BLaER1 (cell line): ENCODE results near the gene ATP8A2.
A peak's percentile ranks its signal among the peaks of the same experiment; 100 is the strongest.

Experiments used
- H3K27ac ChIP-seq: shearing (Covaris generic); formaldehyde crosslinking; 2 replicates; pipeline ENCODE4 v1.8.1; 2022
- H3K27me3 ChIP-seq: shearing (Covaris generic); formaldehyde crosslinking; 2 replicates; pipeline ENCODE4 v1.8.1; 2022
- H3K36me3 ChIP-seq: shearing (Covaris generic); formaldehyde crosslinking; 2 replicates; pipeline ENCODE4 v1.8.1; 2022
- H3K4me1 ChIP-seq: shearing (Covaris generic); formaldehyde crosslinking; 2 replicates; pipeline ENCODE4 v1.8.1; 2022
- H3K4me2 ChIP-seq: shearing (Covaris generic); formaldehyde crosslinking; 2 replicates; pipeline ENCODE4 v1.8.1; 2022
- H3K4me3 ChIP-seq: shearing (Covaris generic); formaldehyde crosslinking; 2 replicates; pipeline ENCODE4 v1.8.1; 2022
- H3K9ac ChIP-seq: shearing (Covaris generic); formaldehyde crosslinking; 2 replicates; pipeline ENCODE4 v1.8.1; 2022
- H3K9me3 ChIP-seq: shearing (Covaris generic); formaldehyde crosslinking; 2 replicates; pipeline ENCODE4 v1.8.1; 2022
- H4K20me1 ChIP-seq: shearing (Covaris generic); formaldehyde crosslinking; 2 replicates; pipeline ENCODE4 v1.8.1; 2022
- Cebpa-rat ChIP-seq: shearing (Covaris generic); IDR thresholded peaks from 2 replicates; pipeline ENCODE4 v1.8.1; 2022

The ATP8A2 gene

DNA sequence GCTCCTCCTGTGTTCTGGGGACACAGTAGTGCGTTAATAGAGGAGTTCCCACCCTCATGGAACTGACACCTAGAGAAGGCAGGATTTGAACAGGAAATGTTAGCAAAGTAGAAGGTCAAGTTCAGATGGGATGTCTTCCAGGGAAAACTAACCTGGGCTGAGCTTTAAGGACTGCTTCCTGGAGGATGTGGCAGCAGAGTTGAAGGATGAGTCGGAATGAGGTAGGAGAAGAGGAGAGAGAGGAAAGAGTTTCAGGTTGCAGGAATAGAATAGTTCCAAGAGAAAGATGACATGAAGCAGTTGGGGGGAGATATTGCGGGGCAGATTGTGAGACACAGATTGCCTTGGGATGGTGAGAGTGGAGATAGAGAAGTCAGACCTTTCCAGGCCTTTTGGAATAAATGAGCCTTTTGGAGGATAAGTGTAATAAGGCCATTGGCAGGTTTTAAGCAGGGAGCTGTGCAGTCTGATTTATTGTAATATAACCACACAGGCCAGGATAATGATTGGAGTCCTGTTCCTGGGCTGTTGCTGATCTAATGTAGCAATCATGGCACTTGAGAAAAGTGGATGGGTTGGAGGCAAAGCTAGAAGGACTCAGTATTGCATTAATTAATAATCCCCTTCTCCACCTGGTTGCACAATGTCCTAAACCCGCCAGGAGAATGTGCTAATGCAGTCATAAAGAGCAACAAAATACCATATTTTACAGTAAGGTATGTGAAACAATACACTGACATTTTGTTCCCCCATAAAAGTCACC, 474.6 kb downstream of the ATP8A2 start:
- H3K36me3 ChIP-seq, result no peaks in the 10 kb centered on the region
- H3K4me1 ChIP-seq, result peaks cover 39% of the 10 kb centered on the region
- no peak overlapping the region for H3K4me3 ChIP-seq
- H3K27me3 ChIP-seq, result no peaks in the 10 kb centered on the region
- H3K4me2 ChIP-seq, result no peak overlapping the region
- H3K9ac ChIP-seq, result no peak overlapping the region
- TF ChIP-seq Cebpa-rat, result no peak
- H4K20me1 ChIP-seq, result no peaks in the 10 kb centered on the region
- no peak overlapping the region for H3K27ac ChIP-seq
- no peaks in the 10 kb centered on the region for H3K9me3 ChIP-seq

DNA sequence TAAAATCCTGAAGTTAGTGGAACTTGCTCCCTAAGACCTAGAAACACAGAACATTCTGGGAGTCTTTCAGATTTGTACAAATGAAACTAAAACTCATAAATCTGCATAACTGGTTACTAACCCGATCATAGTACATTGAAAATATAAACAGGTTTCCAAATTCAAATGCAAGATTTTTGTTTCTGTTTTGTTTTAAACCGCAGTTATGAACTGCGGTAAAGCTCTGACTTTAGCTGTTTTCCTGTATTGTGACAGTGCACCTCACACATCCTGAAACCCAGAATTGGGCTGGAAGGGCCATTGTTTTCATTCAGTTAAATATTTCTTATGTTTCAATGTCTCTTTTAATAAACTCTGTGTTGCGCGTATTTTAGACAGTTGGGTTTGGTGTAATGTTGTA, 475.4 kb downstream of the ATP8A2 start:
- Histone ChIP-seq H3K4me3 (no peak overlapping the region), H3K9ac (no peak overlapping the region), H3K27me3 (no peaks in the 10 kb centered on the region), H3K4me2 (no peak overlapping the region), H3K27ac (no peak overlapping the region), H3K4me1 (peaks cover 40% of the 10 kb centered on the region), H3K9me3 (no peaks in the 10 kb centered on the region), H3K36me3 (no peaks in the 10 kb centered on the region), H4K20me1 (no peaks in the 10 kb centered on the region)
- no peak for TF ChIP-seq Cebpa-rat

DNA sequence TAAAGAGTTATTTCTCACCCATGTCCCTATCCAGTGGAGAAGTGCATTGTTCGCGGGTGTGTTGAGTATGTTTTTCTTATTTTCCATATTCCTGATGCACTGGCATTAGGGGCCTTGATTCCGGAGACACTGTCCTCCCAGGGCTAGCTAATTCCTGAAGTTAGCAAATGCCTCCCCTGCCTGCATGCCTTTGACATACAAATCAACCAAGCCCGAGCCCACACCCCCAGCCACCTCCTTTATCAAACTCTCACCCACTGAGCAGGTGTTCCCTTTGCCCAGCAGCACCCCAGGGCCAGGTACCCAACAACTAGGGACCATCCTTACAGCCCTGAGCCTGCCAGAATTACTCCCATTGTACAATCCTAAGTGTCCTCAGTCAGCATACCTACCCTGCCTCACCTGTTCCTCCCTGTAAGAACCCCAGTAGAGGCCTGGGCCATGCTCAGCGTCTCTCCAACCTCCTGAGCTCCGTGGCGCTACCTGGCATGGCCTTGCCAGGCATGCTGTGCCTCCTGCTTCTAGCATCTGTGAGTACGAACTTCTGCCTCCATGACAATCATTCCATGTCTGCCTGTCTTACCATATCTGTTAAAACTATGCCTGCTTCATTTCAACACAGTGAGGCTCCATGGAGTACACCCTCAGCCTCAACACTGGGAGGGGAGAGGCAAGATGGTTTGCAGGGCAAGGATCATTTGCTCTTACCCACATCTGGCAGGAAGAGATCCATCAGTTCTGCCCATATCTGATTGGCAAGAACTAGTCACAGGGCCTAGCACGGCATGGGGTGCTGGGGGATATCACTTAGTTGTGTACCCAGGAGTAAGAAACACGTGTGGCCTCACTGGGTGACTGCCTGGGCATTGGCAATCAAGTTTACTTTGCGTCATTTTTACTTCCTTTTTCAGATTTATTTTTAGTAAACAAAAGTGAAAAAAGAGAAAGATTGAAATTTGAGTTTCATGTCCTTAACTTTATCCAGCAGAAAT, 476.2 kb downstream of the ATP8A2 start:
- Histone ChIP-seq H3K9me3 (no peaks in the 10 kb centered on the region), H3K4me1 (peaks cover 40% of the 10 kb centered on the region), H3K27me3 (no peaks in the 10 kb centered on the region), H3K4me2 (peak overlapping the region; percentile 43), H3K36me3 (no peaks in the 10 kb centered on the region), H3K9ac (no peak overlapping the region), H3K27ac (peak overlapping the region; percentile 40; the same call in 1 of the 2 replicates), H3K4me3 (no peak overlapping the region), H4K20me1 (no peaks in the 10 kb centered on the region)
- TF ChIP-seq Cebpa-rat, result no peak

DNA sequence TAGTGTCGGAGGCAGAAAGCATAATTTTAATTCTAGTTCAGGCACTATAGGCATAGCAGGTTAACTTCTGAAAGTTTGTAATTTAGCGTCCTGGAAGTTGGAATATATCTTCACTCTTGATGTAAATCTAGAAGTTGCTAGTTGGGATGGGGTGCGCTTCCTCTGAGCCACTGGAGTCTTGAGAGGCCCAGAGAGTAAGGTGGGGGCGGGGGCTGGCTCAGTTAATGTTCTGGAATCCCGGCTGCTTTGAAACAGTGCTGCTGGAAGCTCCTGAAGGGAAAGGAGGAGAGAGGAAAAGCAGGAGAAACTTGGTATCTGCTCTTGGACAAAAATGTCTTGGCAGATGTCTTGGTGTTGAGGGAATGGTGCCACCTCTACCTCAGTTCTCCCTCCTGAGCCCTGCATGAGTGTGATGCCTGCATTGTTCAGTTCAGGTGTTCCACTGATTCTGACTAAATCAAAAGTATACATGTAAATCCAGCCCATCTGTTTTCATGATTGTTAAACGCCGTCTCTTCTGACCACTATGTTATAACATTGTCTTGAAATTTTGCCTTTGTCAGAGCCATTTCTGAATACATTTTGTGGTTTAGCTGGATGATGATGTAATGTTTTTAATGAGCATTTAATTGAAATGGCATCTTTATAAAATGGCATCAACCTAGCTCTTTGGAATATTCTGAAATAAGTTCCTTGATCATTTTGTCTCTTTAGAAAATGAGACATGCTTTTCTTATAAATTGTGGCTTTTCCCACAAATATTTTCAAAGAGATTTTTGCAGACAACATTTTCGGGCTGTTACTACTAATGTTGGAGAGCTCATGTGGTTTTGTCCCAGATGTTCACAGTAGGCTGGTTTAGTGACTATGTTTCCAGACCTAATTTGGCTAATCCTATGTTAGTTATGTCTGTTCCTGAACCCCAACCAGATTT, 477.3 kb downstream of the ATP8A2 start:
- H3K36me3 ChIP-seq, result no peaks in the 10 kb centered on the region
- no peak overlapping the region for H3K9ac ChIP-seq
- H3K4me1 ChIP-seq, result peaks cover 40% of the 10 kb centered on the region
- H4K20me1 ChIP-seq, result no peaks in the 10 kb centered on the region
- H3K27me3 ChIP-seq, result no peaks in the 10 kb centered on the region
- H3K9me3 ChIP-seq, result no peaks in the 10 kb centered on the region
- H3K4me2 ChIP-seq, result peak overlapping the region; percentile 43
- H3K27ac ChIP-seq, result 0 out of 2 replicates have a peak overlapping the region, but pooled peaks have one; percentile 40
- TF ChIP-seq Cebpa-rat, result no peak
- H3K4me3 ChIP-seq, result no peak overlapping the region

- Histone ChIP-seq H3K9ac (no peak overlapping the region), H3K27me3 (no peaks in the 10 kb centered on the region), H3K9me3 (no peaks in the 10 kb centered on the region)
Measured at GRCh38 chr13:25857830-25858229, 486.1 kb downstream of the ATP8A2 start.

DNA sequence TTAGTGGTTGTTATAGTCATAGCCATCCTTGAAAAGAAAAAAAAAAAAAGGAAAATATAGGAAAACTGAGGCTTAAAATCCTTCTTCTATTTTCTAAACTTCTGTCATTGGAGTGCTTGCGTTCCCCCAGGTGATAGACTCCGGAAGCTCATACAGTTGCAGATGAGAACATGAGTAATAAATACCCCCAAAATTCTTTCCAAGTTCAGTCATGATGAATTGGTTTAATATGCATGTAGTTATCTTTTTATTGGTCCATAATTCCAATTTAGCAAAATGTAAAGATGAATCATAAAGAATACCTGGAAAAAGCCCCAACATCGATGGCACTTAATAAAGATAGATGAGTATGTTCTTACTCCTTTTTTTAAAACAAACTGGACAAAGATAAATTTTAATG, 487.8 kb downstream of the ATP8A2 start:
- no peak overlapping the region for H3K27ac ChIP-seq
- H3K4me1 ChIP-seq, result no peaks in the 10 kb centered on the region
- H3K9ac ChIP-seq, result no peak overlapping the region
- no peaks in the 10 kb centered on the region for H3K9me3 ChIP-seq
- no peak overlapping the region for H3K4me3 ChIP-seq
- H3K4me2 ChIP-seq, result no peak overlapping the region
- no peaks in the 10 kb centered on the region for H3K27me3 ChIP-seq
- no peak for TF ChIP-seq Cebpa-rat
- H4K20me1 ChIP-seq, result no peaks in the 10 kb centered on the region
- H3K36me3 ChIP-seq, result no peaks in the 10 kb centered on the region

More at GRCh38 chr13:25857830-25858229, 486.1 kb downstream of the ATP8A2 start:
- Histone ChIP-seq H3K4me1 (no peaks in the 10 kb centered on the region), H3K4me2 (no peak overlapping the region), H3K27ac (no peak overlapping the region), H3K4me3 (no peak overlapping the region), H4K20me1 (no peaks in the 10 kb centered on the region), H3K36me3 (no peaks in the 10 kb centered on the region)
- TF ChIP-seq Cebpa-rat, result no peak

DNA sequence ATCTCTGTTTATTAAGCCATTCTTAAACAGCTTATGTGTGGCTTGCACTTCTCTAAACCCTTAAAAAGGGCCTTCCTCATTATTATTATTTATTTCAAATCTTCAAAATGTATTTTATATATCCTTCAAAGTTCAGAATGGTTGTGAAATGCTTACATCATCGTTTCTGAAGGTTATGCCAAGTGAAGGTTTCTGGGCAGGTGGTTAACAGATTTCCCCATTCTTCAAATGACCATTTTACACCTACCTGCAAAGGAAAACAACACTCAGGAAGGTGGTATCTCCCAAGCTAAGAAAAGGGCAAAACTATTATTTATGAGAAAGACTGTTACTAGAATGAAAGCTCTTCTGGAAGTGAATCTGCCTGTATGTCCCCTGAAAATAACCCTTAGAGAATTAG, 488.5 kb downstream of the ATP8A2 start:
- no peak overlapping the region for H3K4me2 ChIP-seq
- H3K27me3 ChIP-seq, result no peaks in the 10 kb centered on the region
- H3K9ac ChIP-seq, result no peak overlapping the region
- no peaks in the 10 kb centered on the region for H4K20me1 ChIP-seq
- TF ChIP-seq Cebpa-rat, result no peak
- H3K4me1 ChIP-seq, result no peaks in the 10 kb centered on the region
- no peaks in the 10 kb centered on the region for H3K9me3 ChIP-seq
- H3K36me3 ChIP-seq, result no peaks in the 10 kb centered on the region
- no peak overlapping the region for H3K27ac ChIP-seq
- H3K4me3 ChIP-seq, result no peak overlapping the region

DNA sequence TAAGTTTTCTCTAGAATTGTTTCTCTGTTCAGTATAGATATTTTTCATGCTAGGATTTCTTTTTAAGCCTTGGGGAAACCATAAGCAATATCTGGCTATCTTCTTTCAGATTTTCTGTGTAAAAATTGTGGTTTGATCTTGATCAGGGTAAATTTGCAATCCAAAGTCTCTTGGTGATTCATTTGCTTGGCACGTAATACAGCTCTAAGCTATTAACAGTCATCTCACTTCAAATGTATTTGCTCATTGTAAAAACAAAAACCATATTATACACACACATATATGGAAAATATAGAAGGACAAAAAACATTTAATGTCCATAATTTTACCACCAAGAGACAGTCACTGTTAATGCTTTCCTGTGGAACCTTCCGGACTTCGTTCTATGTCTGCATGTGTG, 489.1 kb downstream of the ATP8A2 start:
- Histone ChIP-seq H3K9me3 (no peaks in the 10 kb centered on the region), H3K4me1 (peaks cover 5% of the 10 kb centered on the region; the same call in 1 of the 2 replicates), H3K4me2 (no peak overlapping the region), H4K20me1 (no peaks in the 10 kb centered on the region), H3K4me3 (no peak overlapping the region), H3K27me3 (no peaks in the 10 kb centered on the region), H3K36me3 (no peaks in the 10 kb centered on the region), H3K27ac (no peak overlapping the region), H3K9ac (no peak overlapping the region)
- TF ChIP-seq Cebpa-rat, result no peak

DNA sequence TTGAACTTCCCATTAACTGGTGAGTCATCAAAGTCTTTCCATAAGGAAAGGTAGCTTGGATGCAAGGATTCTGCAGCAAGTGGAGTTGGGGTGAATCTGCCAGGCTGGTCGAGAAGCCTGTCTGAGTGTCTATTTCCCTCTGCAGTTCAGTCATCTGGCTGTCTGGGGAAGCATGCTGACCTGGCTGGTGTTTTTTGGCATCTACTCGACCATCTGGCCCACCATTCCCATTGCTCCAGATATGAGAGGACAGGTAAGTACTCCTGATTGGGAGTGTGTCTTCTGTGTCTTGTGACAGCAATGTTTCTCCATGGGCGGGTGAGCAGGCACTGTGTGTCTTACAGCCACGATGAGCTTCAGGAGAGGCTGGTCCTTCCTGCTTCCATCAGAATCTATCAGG, 490.4 kb downstream of the ATP8A2 start:
- peaks cover 17% of the 10 kb centered on the region for H3K4me1 ChIP-seq
- H4K20me1 ChIP-seq, result no peaks in the 10 kb centered on the region
- no peaks in the 10 kb centered on the region for H3K27me3 ChIP-seq
- H3K9ac ChIP-seq, result no peak overlapping the region
- H3K9me3 ChIP-seq, result no peaks in the 10 kb centered on the region
- no peaks in the 10 kb centered on the region for H3K36me3 ChIP-seq
- H3K27ac ChIP-seq, result no peak overlapping the region
- no peak overlapping the region for H3K4me3 ChIP-seq
- H3K4me2 ChIP-seq, result no peak overlapping the region
- no peak for TF ChIP-seq Cebpa-rat
